GM18498 (cell line): ENCODE data around the gene BTG4.
A peak's percentile ranks its signal among the peaks of the same experiment; 100 is the strongest.

Experiments used
- ATAC-seq: cut with Tn5 transposase; IDR thresholded peaks from one replicate; pipeline ENCODE4 v1.9.1; 2021; ENCODE audit warnings: mild to moderate bottlenecking, moderate library complexity; ENCODE audit not compliant: unreplicated experiment

Gene BTG4

GRCh38 chr11:111456086-111456858 is 55.9 kb downstream of the BTG4 start:
- no peak for ATAC-seq

- ATAC-seq: no peak
These were observed 56.7 kb downstream of the BTG4 start for GRCh38 chr11:111455291-111456085.

DNA sequence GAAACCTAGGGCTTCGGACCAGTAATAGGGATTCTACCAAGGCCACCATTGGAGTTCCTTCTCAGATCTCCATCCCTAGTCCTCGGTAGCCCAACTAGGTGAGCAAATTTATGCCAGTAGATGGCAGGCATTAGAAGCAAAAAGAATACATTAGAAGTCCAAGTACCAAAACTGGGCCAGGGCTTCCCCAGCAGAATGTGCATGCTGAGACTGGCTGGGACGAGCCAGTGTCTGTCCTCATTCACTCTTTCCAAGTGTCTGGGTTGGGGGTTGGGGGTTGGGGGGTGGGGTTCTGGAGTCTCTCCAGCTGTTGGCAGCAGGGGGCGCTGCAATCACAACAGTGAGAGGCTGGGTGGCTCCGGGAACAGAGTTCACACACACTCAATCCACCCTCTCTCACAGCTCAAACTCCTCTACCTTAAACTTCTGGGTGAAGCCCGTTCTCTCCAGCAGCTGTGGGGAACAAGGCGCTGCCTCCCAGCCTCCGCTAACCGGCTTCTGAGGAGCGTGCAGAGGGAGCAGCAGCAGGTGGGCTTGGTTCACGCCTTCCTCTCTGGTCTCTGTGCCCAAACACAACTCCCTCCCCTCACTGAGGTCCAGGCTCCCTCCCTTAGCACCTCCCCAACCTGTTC is 57.5 kb downstream of the BTG4 start:
- ATAC-seq: no peak

GRCh38 chr11:111452817-111453552 is 59.2 kb downstream of the BTG4 start:
- no peak for ATAC-seq

DNA sequence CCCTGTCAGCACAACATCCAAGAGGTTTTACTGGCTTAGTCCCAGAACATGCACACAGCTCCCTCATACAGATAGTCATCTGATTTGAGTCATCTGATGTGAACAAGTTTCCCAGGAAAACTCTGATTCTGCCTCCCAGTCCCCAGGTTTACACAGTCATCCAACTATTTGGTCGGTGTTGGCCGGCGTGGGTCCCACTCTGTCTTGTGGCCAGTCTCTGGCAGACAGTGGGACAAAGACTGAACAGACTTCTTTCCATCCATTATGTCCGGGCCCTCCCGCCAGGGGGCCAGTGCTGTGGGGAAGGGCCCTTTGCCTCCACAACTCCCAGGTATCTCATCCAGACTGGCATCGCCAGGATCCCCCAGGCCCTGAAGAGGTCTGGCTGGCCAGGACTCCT is 60.0 kb downstream of the BTG4 start:
- ATAC-seq: no peak

DNA sequence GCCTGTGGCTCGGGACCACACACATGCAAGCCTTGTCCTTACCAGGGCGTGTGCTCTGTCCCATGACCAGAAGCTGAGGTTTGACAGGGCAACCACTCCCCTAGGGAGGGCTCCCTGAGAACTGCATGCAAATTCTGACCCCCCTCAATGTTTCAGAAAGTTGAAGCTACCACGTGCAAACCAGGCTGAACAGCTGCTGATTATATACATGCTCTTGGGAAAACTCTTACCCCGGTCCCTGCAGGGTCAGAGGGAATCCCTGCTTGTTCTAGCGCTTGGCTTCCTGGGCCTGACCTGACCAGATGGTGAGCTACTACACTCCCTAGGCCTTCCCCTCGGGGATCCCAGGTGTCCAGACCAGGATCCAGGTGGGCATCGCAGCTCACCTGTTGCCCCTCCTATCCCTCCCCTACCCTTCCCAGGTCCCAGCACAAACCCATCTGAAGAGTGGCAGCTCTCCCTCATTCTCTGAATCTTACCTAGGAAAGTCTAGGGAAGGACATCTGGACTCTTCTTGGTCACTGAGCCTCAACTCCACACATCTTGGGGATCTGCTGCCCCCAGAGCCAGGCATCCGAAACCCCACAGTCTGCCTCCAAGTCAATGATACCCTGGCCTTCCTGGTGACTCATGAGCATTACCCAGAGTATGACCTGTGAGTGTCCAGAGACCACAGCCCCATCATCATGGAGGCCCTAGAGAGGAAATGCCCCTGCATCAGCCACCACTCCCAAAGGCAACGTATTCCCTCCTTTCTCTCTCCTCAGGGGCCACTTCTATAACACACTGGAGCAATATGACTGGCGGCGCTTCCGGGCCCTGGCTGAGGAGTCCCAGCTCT is 61.5 kb downstream of the BTG4 start:
- peak; percentile 90 for ATAC-seq

GRCh38 chr11:111449696-111450479 is 62.3 kb downstream of the BTG4 start:
- no peak for ATAC-seq

GRCh38 chr11:111448831-111449557 is 63.2 kb downstream of the BTG4 start:
- no peak for ATAC-seq

DNA sequence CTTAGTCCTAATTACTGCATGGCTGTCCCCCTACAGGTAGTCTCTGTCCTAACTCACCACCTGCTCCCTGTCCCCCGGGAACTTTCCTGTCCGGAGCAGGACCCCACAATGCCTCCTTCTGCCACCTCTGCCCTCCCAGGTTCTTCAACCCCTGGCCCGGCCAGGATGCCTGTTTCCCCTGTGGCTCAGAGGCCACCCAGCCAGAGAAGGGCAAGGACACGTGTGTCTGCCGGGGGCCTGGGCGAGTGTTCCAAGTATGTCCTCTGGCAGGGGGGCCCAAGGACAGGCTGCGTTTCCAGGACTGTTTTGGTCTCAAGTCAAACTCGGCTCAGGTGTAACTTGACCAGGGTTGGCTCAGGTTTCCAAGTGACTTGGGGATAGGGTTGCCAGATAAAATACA is 63.8 kb downstream of the BTG4 start:
- ATAC-seq: no peak

- ATAC-seq: no peak
These were observed 64.3 kb downstream of the BTG4 start for GRCh38 chr11:111447931-111448330.

DNA sequence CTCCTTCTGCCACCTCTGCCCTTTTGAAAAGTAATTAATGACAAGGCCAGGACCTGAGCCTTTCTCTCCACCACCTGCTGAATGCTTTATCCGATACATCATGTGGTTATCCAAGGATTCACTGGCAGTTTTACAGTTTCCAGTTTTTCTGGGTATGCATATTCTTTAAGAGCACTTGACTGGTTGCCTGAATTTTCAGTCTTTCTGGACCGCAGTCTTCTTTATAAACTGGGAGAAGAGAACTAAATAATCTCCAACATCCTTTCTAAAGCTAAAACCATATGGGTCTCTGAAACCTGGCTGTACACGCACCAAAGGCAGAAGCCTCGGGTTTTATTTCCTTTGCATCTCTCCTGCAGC is 65.1 kb downstream of the BTG4 start:
- ATAC-seq: no peak

- ATAC-seq: peak; percentile 89
These were observed 65.6 kb downstream of the BTG4 start for GRCh38 chr11:111446404-111447111.

DNA sequence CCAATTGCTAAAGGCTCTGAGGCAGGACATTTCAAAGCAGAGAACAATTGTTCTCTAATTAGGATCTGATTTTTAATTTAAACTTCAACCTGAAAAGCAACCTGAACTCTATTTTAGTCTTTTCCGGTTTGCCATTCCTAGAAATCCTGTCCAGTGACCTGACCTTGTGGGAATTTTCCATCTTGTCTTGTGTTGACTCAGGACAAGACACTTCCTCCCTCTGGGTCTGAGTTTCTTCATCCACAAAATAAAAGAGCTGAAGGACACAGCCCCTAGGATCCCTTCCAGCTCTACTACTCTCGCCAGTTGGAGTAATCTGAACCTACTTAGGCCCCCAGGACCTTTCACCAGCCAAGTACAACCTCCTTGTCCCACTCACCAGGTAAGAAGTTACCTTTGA is 66.6 kb downstream of the BTG4 start:
- no peak for ATAC-seq
